Nucleus accumbens (tissue), 56 donors: Measurements from ENCODE around the gene SLC5A9.
A peak's percentile ranks its signal among the peaks of the same experiment; 100 is the strongest.
"Not testable (repeated sequence)": the region's sequence is repeated elsewhere in the genome, so short reads cannot be mapped to it uniquely, and the experiment has no call there.

Experiments used
- DNase-seq, 56 donors: peaks; one replicate each; lab custom pipeline; 2025; lab: John Stamatoyannopoulos, UW

SLC5A9 gene

DNA sequence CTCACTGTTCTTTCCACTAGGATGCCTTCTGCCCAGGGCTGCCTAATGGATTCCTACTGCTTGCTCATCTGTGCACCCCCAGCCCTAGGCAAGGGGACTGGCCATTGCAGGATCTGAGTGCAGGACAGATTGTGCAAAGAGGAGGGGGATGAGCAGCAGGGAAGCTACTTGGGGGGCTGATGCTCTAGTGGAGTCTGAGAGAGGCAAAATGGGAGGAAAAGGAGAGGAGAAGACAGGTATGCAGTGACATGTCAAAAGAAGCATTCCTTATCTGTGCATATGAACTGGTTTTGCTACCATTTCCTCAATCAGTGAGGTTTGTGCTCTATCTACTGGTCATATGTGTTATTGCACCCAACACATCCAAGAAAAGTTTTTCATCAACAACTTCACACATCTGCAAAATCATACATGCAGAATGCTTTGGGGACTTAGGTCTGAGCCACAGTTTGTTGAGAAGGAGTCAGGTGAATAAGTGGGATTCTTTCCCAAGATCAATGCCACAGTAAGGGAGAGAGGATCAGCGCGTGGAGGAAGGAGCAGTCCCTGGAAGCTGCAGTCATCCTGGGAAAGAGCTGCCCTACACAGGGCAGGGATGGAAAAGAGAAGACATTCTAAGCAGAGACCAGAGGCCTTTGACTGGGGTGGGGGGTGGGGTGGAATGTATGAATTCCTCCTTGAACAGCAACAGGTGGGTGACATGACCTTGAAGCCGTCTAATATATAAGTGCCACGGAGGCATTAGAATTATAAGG is 14.4 kb downstream of the SLC5A9 start:
- DNase-seq, result no peak

GRCh38 chr1:48242141-48242736 is 19.7 kb downstream of the SLC5A9 start:
- no peak for DNase-seq

DNA sequence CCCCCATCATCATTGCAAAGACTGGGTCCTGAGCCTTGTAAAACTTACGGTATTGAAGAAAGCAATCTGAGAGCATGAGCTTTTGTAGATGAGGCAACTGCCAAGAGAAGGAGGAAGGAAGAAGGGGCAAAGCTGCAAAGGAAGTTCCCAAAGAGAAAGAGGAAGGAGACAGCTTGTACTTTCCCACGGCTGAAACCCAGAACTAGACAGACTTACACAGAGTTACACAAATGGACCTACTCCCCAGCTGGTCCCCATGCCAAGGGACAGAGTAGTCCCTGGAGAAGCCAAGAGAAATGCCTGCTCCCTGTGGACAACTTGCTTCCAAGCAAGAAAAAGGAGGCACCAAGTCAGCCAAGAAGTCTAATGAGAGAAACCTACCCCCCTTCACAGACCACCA is 22.6 kb downstream of the SLC5A9 start:
- peak in 2 of 56 donors; percentile 30 to 32 for DNase-seq

GRCh38 chr1:48246727-48247126 is 24.2 kb downstream of the SLC5A9 start:
- DNase-seq, result peak in 11 of 56 donors; percentile 7 to 63 (median 19)

- DNase-seq, result no peak
These were observed 25.8 kb downstream of the SLC5A9 start for GRCh38 chr1:48248356-48248755.

GRCh38 chr1:48249868-48250267 is 27.4 kb downstream of the SLC5A9 start:
- DNase-seq, result no peak

GRCh38 chr1:48250572-48250971 is 28.1 kb downstream of the SLC5A9 start:
- no peak for DNase-seq

DNA sequence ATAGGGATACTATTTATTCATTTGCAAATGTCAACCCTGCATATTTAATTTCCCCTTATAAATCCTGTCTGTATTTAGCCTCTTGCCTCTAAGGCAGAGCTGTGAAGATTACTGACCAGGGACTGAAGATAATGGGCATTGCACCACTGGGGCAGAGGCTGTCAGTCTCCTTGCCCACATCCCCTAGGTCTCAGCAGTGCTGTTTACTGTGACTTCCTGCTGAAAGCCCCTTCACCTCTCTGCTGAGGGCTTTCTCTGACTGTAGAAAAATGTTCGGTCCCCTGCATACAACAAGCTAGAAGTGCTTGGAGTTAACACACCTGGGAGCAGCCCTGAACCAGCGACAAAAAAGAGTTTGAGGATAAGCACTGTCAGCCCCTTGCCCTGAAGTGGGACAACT is 28.8 kb downstream of the SLC5A9 start:
- DNase-seq, result no peak

- DNase-seq, result no peak
These were observed 29.3 kb downstream of the SLC5A9 start for GRCh38 chr1:48251821-48252220.

- DNase-seq, result no peak
These were observed 31.7 kb downstream of the SLC5A9 start for GRCh38 chr1:48254254-48254653.

DNA sequence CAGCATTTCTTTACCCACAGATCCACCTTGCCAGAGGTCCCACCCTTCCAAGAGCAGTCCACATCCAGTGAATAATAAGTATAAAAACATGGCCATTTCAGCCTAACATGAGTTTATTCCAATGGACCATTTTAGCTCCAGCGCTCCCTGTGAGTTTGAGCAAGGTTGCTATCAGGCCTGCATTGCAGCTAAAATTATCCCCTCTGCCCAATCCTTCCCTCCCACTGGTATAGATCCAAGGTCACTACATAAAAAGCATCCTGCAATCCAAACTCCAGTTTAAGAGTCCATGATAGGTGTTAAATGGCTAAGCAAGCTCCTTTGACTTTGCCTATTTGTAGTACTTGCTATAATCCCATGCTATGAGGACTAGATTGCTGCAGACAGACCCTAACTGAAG is 35.6 kb downstream of the SLC5A9 start:
- no peak for DNase-seq

GRCh38 chr1:48261881-48262400 is 39.4 kb downstream of the SLC5A9 start:
- DNase-seq, result no peak

GRCh38 chr1:48263041-48263440 is 40.5 kb downstream of the SLC5A9 start:
- DNase-seq, result no peak

DNA sequence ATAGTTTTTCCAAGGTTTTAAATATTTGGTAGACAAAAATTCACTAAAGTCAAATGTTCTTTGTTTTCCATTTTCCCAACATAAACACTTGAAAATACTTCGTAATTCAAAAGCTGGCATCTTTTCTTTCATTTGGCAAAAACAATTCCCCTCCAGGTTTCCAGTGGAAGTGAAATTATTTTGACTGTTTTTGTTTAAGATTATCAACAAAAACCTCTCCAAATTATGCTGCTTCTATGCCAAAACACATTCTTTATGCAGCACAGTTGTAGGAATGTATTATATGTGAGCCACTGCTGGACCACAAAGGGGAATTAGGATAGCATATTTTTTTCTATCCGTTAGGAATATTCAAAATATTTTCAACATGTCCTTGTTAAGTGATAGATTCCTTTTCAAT is 44.1 kb downstream of the SLC5A9 start:
- DNase-seq, result no peak

DNA sequence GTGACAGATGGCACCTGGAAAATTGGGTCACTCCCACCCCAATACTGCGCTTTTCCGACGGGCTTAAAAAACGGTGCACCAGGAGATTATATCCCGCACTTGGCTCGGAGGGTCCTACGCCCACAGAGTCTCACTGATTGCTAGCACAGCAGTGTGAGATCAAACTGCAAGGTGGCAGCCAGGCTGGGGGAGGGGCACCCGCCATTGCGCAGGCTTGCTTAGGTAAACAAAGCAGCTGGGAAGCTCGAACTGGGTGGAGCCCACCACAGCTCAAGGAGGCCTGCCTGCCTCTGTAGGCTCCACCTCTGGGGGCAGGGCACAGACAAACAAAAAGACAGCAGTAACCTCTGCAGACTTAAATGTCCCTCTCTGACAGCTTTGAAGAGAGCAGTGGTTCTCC is 54.9 kb downstream of the SLC5A9 start:
- not testable (repeated sequence) for DNase-seq

DNA sequence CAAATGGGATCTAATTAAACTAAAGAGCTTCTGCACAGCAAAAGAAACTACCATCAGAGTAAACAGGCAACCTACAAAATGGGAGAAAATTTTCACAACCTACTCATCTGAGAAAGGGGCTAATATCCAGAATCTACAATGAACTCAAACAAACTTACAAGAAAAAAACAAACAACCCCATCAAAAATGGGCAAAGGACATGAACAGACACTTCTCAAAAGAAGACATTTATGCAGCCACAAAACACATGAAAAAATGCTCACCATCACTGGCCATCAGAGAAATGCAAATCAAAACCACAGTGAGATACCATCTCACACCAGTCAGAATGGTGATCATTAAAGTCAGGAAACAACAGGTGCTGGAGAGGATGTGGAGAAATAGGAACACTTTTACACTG is 59.8 kb downstream of the SLC5A9 start:
- not testable (repeated sequence) for DNase-seq

- not testable (repeated sequence) for DNase-seq
These were observed 62.3 kb downstream of the SLC5A9 start for GRCh38 chr1:48284696-48285420.

DNA sequence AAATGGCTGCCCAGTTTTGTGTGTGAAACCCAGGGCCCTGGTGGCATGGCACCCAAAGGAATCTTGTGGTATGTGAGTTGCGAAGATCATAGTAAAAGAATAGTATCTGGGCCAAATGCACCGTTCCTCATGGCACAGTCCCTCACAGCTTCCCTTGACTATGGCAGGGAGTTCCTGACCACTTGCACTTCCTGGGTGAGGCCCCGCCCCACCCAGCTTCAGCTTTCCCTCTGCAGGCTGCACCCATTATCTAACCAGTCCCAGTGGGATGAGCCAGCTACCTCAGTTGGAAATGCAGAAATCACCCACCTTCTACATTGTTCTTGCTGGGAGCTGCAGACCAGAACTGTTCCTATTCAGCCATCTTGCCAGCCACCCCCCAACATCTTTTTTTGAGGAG is 63.0 kb downstream of the SLC5A9 start:
- no peak for DNase-seq

GRCh38 chr1:48291421-48291820 is 68.9 kb downstream of the SLC5A9 start:
- no peak for DNase-seq

DNA sequence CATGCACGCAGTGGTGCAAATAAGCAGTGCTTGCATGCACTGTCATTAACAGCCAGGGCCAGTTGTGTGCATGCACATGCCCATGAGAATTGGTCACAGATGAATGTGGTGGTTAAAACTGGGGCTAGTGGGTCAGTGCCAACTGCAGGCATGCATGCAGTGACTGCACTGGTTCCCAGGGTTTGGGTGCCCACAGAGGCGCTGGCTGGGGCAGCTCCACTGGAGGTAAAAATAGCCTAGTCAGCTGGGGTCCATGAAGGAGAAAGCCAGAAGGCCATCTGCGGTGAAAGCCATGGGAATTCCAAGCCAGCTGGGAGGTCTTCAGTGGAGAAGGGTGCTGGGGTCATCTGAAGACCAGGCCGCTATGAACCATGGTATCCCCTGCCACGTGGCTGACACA is 70.2 kb downstream of the SLC5A9 start:
- no peak for DNase-seq

DNA sequence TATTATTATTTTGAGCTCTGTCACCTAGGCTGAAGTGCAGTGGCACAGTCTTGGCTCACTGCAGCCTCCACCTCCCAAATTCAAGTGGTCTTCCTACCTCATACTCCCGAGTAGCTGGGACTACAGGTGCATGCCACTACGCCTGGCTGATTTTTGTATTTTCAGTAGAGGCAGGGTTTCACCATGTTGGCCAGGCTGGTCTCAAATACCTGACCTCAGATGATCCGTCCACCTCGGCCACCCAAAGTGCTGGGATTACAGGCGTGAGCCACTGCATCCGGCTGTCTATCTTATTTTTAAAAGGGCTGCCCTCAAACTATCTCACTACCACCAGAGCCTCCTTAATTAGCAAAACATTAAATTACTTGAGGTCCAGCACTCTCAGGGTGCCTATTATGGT is 71.6 kb downstream of the SLC5A9 start:
- DNase-seq, result not testable (repeated sequence)
